A673 (cell line): ENCODE results near the gene LALBA. TPM values are rescaled to one million over a fixed set of nuclear protein-coding genes. Genes with fewer than 3 reads are reported as not detected.
"Not testable (repeated sequence)": the region's sequence is repeated elsewhere in the genome, so short reads cannot be mapped to it uniquely, and the experiment has no call there.

Experiments
- BruUV-seq: library from RNA; stranded (reverse); fragments of 400-500 nt; replicated peaks from 2 replicates; lab custom pipeline; 2021; lab: Mats Ljungman, UMichigan
- CTCF ChIA-PET: fragments of 300-600 bp; sonication (Branson Sonifier 250); formaldehyde crosslinking; loops from one replicate; lab custom pipeline; 2022; ENCODE audit warnings: antibody characterized with exemption; lab: Charles Lee
- POLR2A ChIA-PET: fragments of 300-600 bp; sonication (Branson Sonifier 250); formaldehyde crosslinking; loops from one replicate; lab custom pipeline; 2022; ENCODE audit warnings: antibody characterized with exemption; ENCODE audit not compliant: low non-redundant PET; lab: Charles Lee
- DNase-seq: peaks from one replicate; pipeline ENCODE4 v3.0.0-alpha.2; 2015; ENCODE audit warnings: low spot score
- H3K27ac ChIP-seq: fragments of 200-600 bp; sonication (generic); 2 replicates; pipeline ENCODE4 v1.5.1; 2016; ENCODE audit warnings: mixed run types, low read depth, mild to moderate bottlenecking, mixed read lengths, antibody characterized with exemption, low read length; ENCODE audit not compliant: poor library complexity, severe bottlenecking
- H3K27me3 ChIP-seq: fragments of 200-600 bp; sonication (generic); replicated peaks from 2 replicates; pipeline ENCODE4 v1.6.1; 2017; ENCODE audit warnings: mixed run types, low read depth, mild to moderate bottlenecking, mixed read lengths, antibody characterized with exemption, low read length; ENCODE audit not compliant: insufficient read depth, poor library complexity
- H3K36me3 ChIP-seq: fragments of 200-600 bp; sonication (generic); 2 replicates; pipeline ENCODE4 v1.6.1; 2016; ENCODE audit warnings: mixed run types, mild to moderate bottlenecking, mixed read lengths, antibody characterized with exemption, low read length; ENCODE audit not compliant: insufficient read depth, poor library complexity, severe bottlenecking
- H3K4me1 ChIP-seq: fragments of 200-600 bp; sonication (generic); 2 replicates; pipeline ENCODE4 v1.6.1; 2017; ENCODE audit warnings: mixed run types, mild to moderate bottlenecking, mixed read lengths, antibody characterized with exemption, low read length; ENCODE audit not compliant: insufficient read depth, poor library complexity, severe bottlenecking
- H3K4me3 ChIP-seq: fragments of 200-600 bp; sonication (generic); 2 replicates; pipeline ENCODE4 v1.5.1; 2016; ENCODE audit warnings: low read depth, mixed run types, mild to moderate bottlenecking, mixed read lengths, low read length; ENCODE audit not compliant: poor library complexity, severe bottlenecking
- H3K9me3 ChIP-seq: fragments of 200-600 bp; sonication (generic); 2 replicates; pipeline ENCODE4 v1.6.1; 2016; ENCODE audit warnings: mixed run types, low read depth, mild to moderate bottlenecking, mixed read lengths, antibody characterized with exemption, low read length; ENCODE audit not compliant: poor library complexity, severe bottlenecking
- CTCF ChIP-seq: fragments of 300-800, 200-600 bp; sonication (generic); conservative IDR thresholded peaks from 2 replicates; pipeline ENCODE4 v1.5.1; 2017; ENCODE audit warnings: low read depth, mild to moderate bottlenecking, antibody characterized with exemption, low read length, moderate library complexity, mixed read lengths
- EZH2 ChIP-seq: fragments of 200-600 bp; sonication (generic); IDR thresholded peaks from 2 replicates; pipeline ENCODE4 v1.6.1; 2017; ENCODE audit warnings: borderline replicate concordance, low read depth, mild to moderate bottlenecking, mixed read lengths, antibody characterized with exemption, low read length; ENCODE audit not compliant: poor library complexity, severe bottlenecking
- intact Hi-C: fragments of 100-400 bp; cut with micrococcal nuclease; formaldehyde crosslinking; loops from one replicate; pipeline ENCODE4 v1.10.0; 2022; ENCODE audit not compliant: unreplicated experiment
- total RNA-seq: library from RNA; stranded (reverse); gene quantifications from 2 replicates; pipeline ENCODE4 v1.2.3, GENCODE V29; 2021

The LALBA gene
- total RNA-seq, 1 experiment from 2014 or later: not detected

GRCh38 chr12:48525332-48525731, 44.5 kb downstream of the LALBA start, which contains the start of gene OR8S1:
OR8S1 (plus strand) TSS chr12:48525632; CDS start chr12:48525632, 0 bp downstream.
- intact Hi-C loops: no loop called here
- POLR2A ChIA-PET: no interaction called here
- no TSS peak for BruUV-seq
- Histone ChIP-seq H3K27me3 (peaks cover 9% of the 10 kb centered on the region), H3K4me3 (no peak within 1 kb of the TSS), H3K27ac (no peak within 1 kb of the TSS), H3K9me3 (no peaks in the 10 kb centered on the region), H3K4me1 (no peaks in the 10 kb centered on the region), H3K36me3 (no peaks in the 10 kb centered on the region)
- no peak for DNase-seq
- CTCF ChIA-PET: no interaction called here
- TF ChIP-seq EZH2 (no peak), CTCF (no peak)

- H3K4me3 ChIP-seq, CTCF ChIA-PET, H3K9me3 ChIP-seq, H3K27ac ChIP-seq, BruUV-seq, H3K36me3 ChIP-seq, intact Hi-C loops, H3K4me1 ChIP-seq, POLR2A ChIA-PET, DNase-seq: not testable (repeated sequence)
- H3K27me3 ChIP-seq: peaks cover 17% of the 10 kb centered on the region
Measured at GRCh38 chr12:48520381-48520780, 49.5 kb downstream of the LALBA start.

Other genes with a start within 250 kb of the LALBA start
- 9.9 and 13.7 TPM in 2 replicates for gene ZNF641, start 219.1 kb downstream of the LALBA start, total RNA-seq
- not detected in 2 replicates for gene ANP32D, start 97.5 kb downstream of the LALBA start, total RNA-seq
- not detected in 2 replicates for gene C12orf54, start 87.5 kb downstream of the LALBA start, total RNA-seq
- not detected in 2 replicates for gene OR8S1, start 44.4 kb downstream of the LALBA start, total RNA-seq
- 46.9 and 51.4 TPM in 2 replicates for gene KANSL2, start 112.2 kb upstream of the LALBA start, total RNA-seq
- gene CCNT1, start 146.7 kb upstream of the LALBA start, total RNA-seq: 51.0 and 51.8 TPM in 2 replicates
- gene ADCY6, start 219.0 kb upstream of the LALBA start, total RNA-seq: 6.8 and 12.8 TPM in 2 replicates
- 23.8 and 32.4 TPM in 2 replicates for gene CACNB3, start 248.4 kb upstream of the LALBA start, total RNA-seq